Stimulated activated memory B cell treated with anti-CD40 and anti-IgM and Interleukin-4, amounts not matched to agents 10 μg/mL and 1 μg/mL and 100 μg/mL, for 72 hours (primary cell): ENCODE measurements around the gene NKG7.

Source experiments
- ATAC-seq: fragments of 150-1000 bp; cut with Tn5 transposase; 2 replicates; pipeline ENCODE4 v1.10.0; 2021
- H3K27ac Mint-ChIP-seq: one replicate; pipeline ENCODE4 v1.8.0; 2022; ENCODE audit warnings: mild to moderate bottlenecking, mixed read lengths
- H3K27me3 Mint-ChIP-seq: one replicate; pipeline ENCODE4 v1.8.0; 2022; ENCODE audit warnings: mixed read lengths
- H3K36me3 Mint-ChIP-seq: one replicate; pipeline ENCODE4 v1.8.0; 2022; ENCODE audit warnings: mixed read lengths
- H3K4me1 Mint-ChIP-seq: one replicate; pipeline ENCODE4 v1.8.0; 2022; ENCODE audit warnings: mixed read lengths
- H3K4me3 Mint-ChIP-seq: one replicate; pipeline ENCODE4 v1.8.0; 2022; ENCODE audit warnings: mild to moderate bottlenecking, moderate library complexity, mixed read lengths
- H3K9me3 Mint-ChIP-seq: one replicate; pipeline ENCODE4 v1.8.0; 2022; ENCODE audit warnings: mixed read lengths

The NKG7 gene

GRCh38 chr19:51371186-51371690 lies 1.2 kb downstream of the NKG7 start:
- peaks cover 58% of the 10 kb centered on the region for H3K4me1 Mint-ChIP-seq
- no peak for ATAC-seq
- H3K36me3 Mint-ChIP-seq: no peaks in the 10 kb centered on the region
- no peaks in the 10 kb centered on the region for H3K27me3 Mint-ChIP-seq
- peak overlapping the region; percentile 1 for H3K4me3 Mint-ChIP-seq
- peak overlapping the region; percentile 78 for H3K27ac Mint-ChIP-seq
- no peaks in the 10 kb centered on the region for H3K9me3 Mint-ChIP-seq

DNA sequence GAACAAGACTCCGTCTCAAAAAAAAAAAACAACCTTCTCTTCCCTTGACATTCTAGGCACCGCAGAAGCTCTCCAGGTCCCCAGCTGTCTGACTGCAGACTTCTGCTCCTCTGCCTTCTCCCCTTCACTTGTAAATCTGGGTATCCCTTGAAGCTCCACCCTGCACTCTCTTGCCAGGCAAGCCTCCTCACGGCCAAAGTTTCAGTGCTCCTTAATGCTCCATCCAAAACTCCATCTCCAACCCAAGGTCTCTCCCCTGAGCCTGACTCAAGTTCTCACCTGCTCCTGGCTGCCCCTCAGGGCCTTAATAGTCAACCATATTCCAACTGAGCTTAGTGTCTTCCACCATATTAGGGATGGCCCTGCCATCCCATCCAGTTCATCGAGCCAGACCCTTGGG lies 2.2 kb downstream of the NKG7 start:
- Mint-ChIP-seq H3K4me3 (peak overlapping the region; percentile 16), H3K4me1 (peaks cover 61% of the 10 kb centered on the region), H3K9me3 (no peaks in the 10 kb centered on the region), H3K36me3 (no peaks in the 10 kb centered on the region), H3K27me3 (no peaks in the 10 kb centered on the region), H3K27ac (peak overlapping the region; percentile 3)
- ATAC-seq: no peak

- Mint-ChIP-seq H3K4me1 (peaks cover 65% of the 10 kb centered on the region), H3K9me3 (no peaks in the 10 kb centered on the region)
- no peak for ATAC-seq
These were observed 3.8 kb downstream of the NKG7 start, which contains the start of gene CLDND2 for GRCh38 chr19:51368366-51369282. Gene CLDND2, minus strand, starts transcription at chr19:51369003. Its CDS starts 426 bp downstream, at chr19:51368577.

GRCh38 chr19:51367565-51368365 lies 4.7 kb downstream of the NKG7 start:
- Mint-ChIP-seq H3K36me3 (no peaks in the 10 kb centered on the region), H3K9me3 (no peaks in the 10 kb centered on the region), H3K4me3 (peak overlapping the region; percentile 94)

More at GRCh38 chr19:51368366-51369282, 3.8 kb downstream of the NKG7 start, which contains the start of gene CLDND2:
- Mint-ChIP-seq H3K27me3 (no peaks in the 10 kb centered on the region), H3K4me3 (peak within 1 kb of the TSS; percentile 94), H3K27ac (peak within 1 kb of the TSS; percentile 89), H3K36me3 (no peaks in the 10 kb centered on the region)

GRCh38 chr19:51367255-51367564 lies 5.2 kb downstream of the NKG7 start:
- Mint-ChIP-seq H3K27ac (peak overlapping the region; percentile 89), H3K4me3 (peak overlapping the region; percentile 94), H3K27me3 (no peaks in the 10 kb centered on the region), H3K36me3 (no peaks in the 10 kb centered on the region), H3K9me3 (no peaks in the 10 kb centered on the region), H3K4me1 (peaks cover 67% of the 10 kb centered on the region)
- peak; percentile 2 for ATAC-seq

More at GRCh38 chr19:51367565-51368365, 4.7 kb downstream of the NKG7 start:
- Mint-ChIP-seq H3K27ac (peak overlapping the region; percentile 89), H3K27me3 (no peaks in the 10 kb centered on the region), H3K4me1 (peaks cover 68% of the 10 kb centered on the region)
- ATAC-seq: peak; percentile 92

DNA sequence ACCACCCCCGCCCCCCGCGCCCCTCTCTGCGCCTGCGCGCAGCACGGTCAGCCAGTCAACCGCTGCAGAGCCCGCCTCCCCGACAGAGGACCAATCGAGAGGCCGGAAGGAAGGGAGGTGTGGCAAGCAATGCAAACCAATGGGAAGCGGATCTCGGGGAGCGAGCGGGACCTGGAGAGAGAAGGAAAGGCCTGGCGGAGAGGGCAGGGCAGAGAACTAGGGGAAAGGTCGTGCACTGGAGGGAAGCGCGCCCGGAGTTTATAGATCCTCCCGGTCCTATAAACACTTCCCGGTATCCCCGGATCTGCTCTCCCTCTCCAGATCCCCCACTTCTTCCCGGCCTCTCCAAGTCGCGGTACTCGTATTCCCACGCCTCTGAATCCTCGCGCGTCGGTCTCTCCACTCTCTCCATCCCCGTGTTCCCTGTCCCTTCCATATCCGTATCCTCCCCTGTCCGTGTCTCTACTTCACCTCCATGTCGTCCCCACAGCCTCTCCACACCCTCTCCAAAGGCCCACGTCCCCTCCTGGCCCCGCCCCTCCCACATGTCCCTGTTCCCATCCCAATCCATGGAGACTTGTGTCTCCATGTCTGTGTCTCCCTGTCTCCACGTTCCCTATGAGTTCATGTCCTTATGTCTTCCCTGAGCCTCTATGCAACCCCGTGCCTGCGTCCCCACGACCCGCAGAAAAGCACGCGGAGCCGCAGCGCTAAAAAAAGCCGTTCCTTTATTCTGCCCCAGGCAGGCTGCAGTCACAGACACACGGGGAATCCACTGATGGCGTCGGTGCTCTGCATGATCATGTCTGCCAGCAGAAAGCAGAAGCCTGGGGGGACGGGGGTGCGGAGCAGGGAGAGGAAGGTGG lies 5.8 kb downstream of the NKG7 start:
- H3K4me1 Mint-ChIP-seq: peaks cover 61% of the 10 kb centered on the region
- H3K27ac Mint-ChIP-seq: peak overlapping the region; percentile 89
- ATAC-seq: peak; percentile 78
- no peaks in the 10 kb centered on the region for H3K36me3 Mint-ChIP-seq
- no peaks in the 10 kb centered on the region for H3K27me3 Mint-ChIP-seq
- no peaks in the 10 kb centered on the region for H3K9me3 Mint-ChIP-seq
- H3K4me3 Mint-ChIP-seq: peak overlapping the region; percentile 94

- no peaks in the 10 kb centered on the region for H3K9me3 Mint-ChIP-seq
- H3K27me3 Mint-ChIP-seq: no peaks in the 10 kb centered on the region
- peaks cover 57% of the 10 kb centered on the region for H3K4me1 Mint-ChIP-seq
- H3K36me3 Mint-ChIP-seq: no peaks in the 10 kb centered on the region
- H3K4me3 Mint-ChIP-seq: peak within 1 kb of the TSS; percentile 94
- no peak for ATAC-seq
- H3K27ac Mint-ChIP-seq: peak within 1 kb of the TSS; percentile 89
These were observed 6.5 kb downstream of the NKG7 start, which contains the start of gene ETFB for GRCh38 chr19:51365965-51366388. Gene ETFB, minus strand, starts transcription at chr19:51366388. Its CDS starts 62 bp downstream, at chr19:51366326.

- H3K4me3 Mint-ChIP-seq: peak overlapping the region; percentile 94
- no peaks in the 10 kb centered on the region for H3K36me3 Mint-ChIP-seq
- no peaks in the 10 kb centered on the region for H3K9me3 Mint-ChIP-seq
- H3K4me1 Mint-ChIP-seq: peaks cover 55% of the 10 kb centered on the region
- peak overlapping the region; percentile 89 for H3K27ac Mint-ChIP-seq
- no peaks in the 10 kb centered on the region for H3K27me3 Mint-ChIP-seq
- no peak for ATAC-seq
These were observed 7.1 kb downstream of the NKG7 start for GRCh38 chr19:51365211-51365964.

- Mint-ChIP-seq H3K36me3 (no peaks in the 10 kb centered on the region), H3K27me3 (no peaks in the 10 kb centered on the region), H3K9me3 (no peaks in the 10 kb centered on the region), H3K4me3 (peak overlapping the region; percentile 8), H3K27ac (peak overlapping the region; percentile 80), H3K4me1 (peaks cover 52% of the 10 kb centered on the region)
- ATAC-seq: no peak
These were observed 8.0 kb downstream of the NKG7 start for GRCh38 chr19:51364200-51365106.

DNA sequence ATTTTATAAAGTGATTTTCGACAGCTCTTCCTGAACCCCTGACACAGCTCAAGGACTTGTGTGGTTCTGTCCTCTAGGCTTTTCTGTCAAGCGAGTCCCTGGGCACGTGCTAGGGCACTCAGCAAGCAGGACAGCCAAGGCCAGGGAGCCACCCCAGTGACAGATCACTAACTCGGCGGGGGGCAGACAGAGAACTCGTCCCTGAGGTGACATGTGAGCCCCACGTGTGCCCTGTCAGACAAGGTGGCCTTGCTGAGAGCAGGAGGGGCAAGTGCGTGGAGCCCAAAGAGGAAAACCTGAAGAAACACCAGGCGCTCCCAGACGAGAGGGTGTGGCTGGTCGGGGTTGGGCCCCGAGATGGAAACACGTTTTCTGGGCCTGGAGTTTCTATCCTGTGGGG lies 11.2 kb downstream of the NKG7 start:
- Mint-ChIP-seq H3K4me3 (no peak overlapping the region), H3K4me1 (peaks cover 39% of the 10 kb centered on the region), H3K9me3 (no peaks in the 10 kb centered on the region), H3K27ac (no peak overlapping the region), H3K27me3 (no peaks in the 10 kb centered on the region), H3K36me3 (peaks cover 15% of the 10 kb centered on the region)
- no peak for ATAC-seq

- Mint-ChIP-seq H3K36me3 (peaks cover 17% of the 10 kb centered on the region), H3K4me3 (no peak overlapping the region), H3K27ac (no peak overlapping the region), H3K9me3 (no peaks in the 10 kb centered on the region), H3K27me3 (no peaks in the 10 kb centered on the region), H3K4me1 (peaks cover 27% of the 10 kb centered on the region)
- ATAC-seq: no peak
These were observed 13.2 kb downstream of the NKG7 start for GRCh38 chr19:51359294-51359693.

- H3K4me1 Mint-ChIP-seq: peaks cover 13% of the 10 kb centered on the region
- no peaks in the 10 kb centered on the region for H3K27me3 Mint-ChIP-seq
- peaks cover 22% of the 10 kb centered on the region for H3K36me3 Mint-ChIP-seq
- H3K27ac Mint-ChIP-seq: no peak overlapping the region
- H3K4me3 Mint-ChIP-seq: no peak overlapping the region
- no peak for ATAC-seq
- no peaks in the 10 kb centered on the region for H3K9me3 Mint-ChIP-seq
These were observed 14.5 kb downstream of the NKG7 start for GRCh38 chr19:51357952-51358351.

- peaks cover 7% of the 10 kb centered on the region for H3K4me1 Mint-ChIP-seq
- H3K27ac Mint-ChIP-seq: no peak overlapping the region
- no peak overlapping the region for H3K4me3 Mint-ChIP-seq
- ATAC-seq: no peak
- no peaks in the 10 kb centered on the region for H3K27me3 Mint-ChIP-seq
- H3K36me3 Mint-ChIP-seq: peaks cover 37% of the 10 kb centered on the region
- H3K9me3 Mint-ChIP-seq: no peaks in the 10 kb centered on the region
These were observed 16.2 kb downstream of the NKG7 start for GRCh38 chr19:51356159-51356801.
